IMR-90 (cell line): ENCODE results near the gene AASS. TPM values are rescaled to one million over a fixed set of nuclear protein-coding genes. Genes with fewer than 3 reads are reported as not detected.

Source experiments
- ATAC-seq: fragments of 200-7000 bp; cut with Tn5 transposase; 2 replicates; pipeline ENCODE4 v1.9.1; 2020; ENCODE audit warnings: low read depth, mild to moderate bottlenecking, moderate library complexity
- BruUV-seq: library from RNA; stranded (reverse); fragments of 400-500 nt; replicated peaks from 2 replicates; lab custom pipeline; 2021; lab: Mats Ljungman, UMichigan
- CTCF ChIA-PET: fragments of 300-600 bp; formaldehyde crosslinking; extraction: SDS; loops from one replicate; lab custom pipeline; 2021; ENCODE audit warnings: antibody characterized with exemption; lab: Yijun Ruan, JAX
- POLR2A ChIA-PET: fragments of 300-600 bp; sonication (Branson Sonifier 250); formaldehyde crosslinking; loops from one replicate; lab custom pipeline; 2022; ENCODE audit warnings: antibody characterized with exemption; ENCODE audit not compliant: unreplicated experiment; lab: Charles Lee
- DNase-seq: peaks from one replicate; pipeline ENCODE4 v3.0.0; 2013
- H2AFZ ChIP-seq: replicated peaks from 2 replicates; pipeline ENCODE3; 2013; ENCODE audit warnings: low read length, mild to moderate bottlenecking; ENCODE audit not compliant: poor library complexity
- H2AK5ac ChIP-seq: 2 replicates; pipeline ENCODE4 v1.6.1; 2013; ENCODE audit warnings: low read depth, low read length, inconsistent platforms
- H2AK9ac ChIP-seq: replicated peaks from 2 replicates; pipeline ENCODE3; 2013; ENCODE audit warnings: mild to moderate bottlenecking, low read depth, low read length, moderate library complexity; ENCODE audit not compliant: poor library complexity
- H2BK120ac ChIP-seq: 2 replicates; pipeline ENCODE4 v1.6.1; 2013; ENCODE audit warnings: low read depth, low read length, inconsistent platforms
- H2BK15ac ChIP-seq: 3 replicates; pipeline ENCODE4 v1.6.1; 2013; ENCODE audit warnings: low read depth, low read length, inconsistent platforms
- H2BK20ac ChIP-seq: 2 replicates; pipeline ENCODE4 v1.6.1; 2013; ENCODE audit warnings: low read depth, mild to moderate bottlenecking, inconsistent platforms, low read length, moderate library complexity
- H2BK5ac ChIP-seq: 2 replicates; pipeline ENCODE4 v1.6.1; 2013; ENCODE audit warnings: mild to moderate bottlenecking, low read depth, low read length, inconsistent platforms; ENCODE audit not compliant: poor library complexity, severe bottlenecking
- H3K14ac ChIP-seq: replicated peaks from 2 replicates; pipeline ENCODE4 v1.6.1; 2013; ENCODE audit warnings: low read depth, low read length, inconsistent platforms
- H3K18ac ChIP-seq: 2 replicates; pipeline ENCODE4 v1.6.1; 2013; ENCODE audit warnings: low read depth, low read length, control low read depth
- H3K23ac ChIP-seq: 2 replicates; pipeline ENCODE4 v1.6.1; 2013; ENCODE audit warnings: low read depth, low read length, inconsistent platforms
- H3K27ac ChIP-seq: 2 replicates; pipeline ENCODE4 v1.5.1; 2013; ENCODE audit warnings: mild to moderate bottlenecking, control low read depth, low read length; ENCODE audit not compliant: insufficient read depth
- H3K27me3 ChIP-seq: 2 replicates; pipeline ENCODE4 v1.6.1; 2013; ENCODE audit warnings: low read length; ENCODE audit not compliant: control insufficient read depth, insufficient read depth
- H3K36me3 ChIP-seq: 2 replicates; pipeline ENCODE4 v1.6.1; 2013; ENCODE audit warnings: low read length, mixed read lengths; ENCODE audit not compliant: control insufficient read depth, insufficient read depth
- H3K4ac ChIP-seq: 2 replicates; pipeline ENCODE4 v1.6.1; 2013; ENCODE audit warnings: low read depth, low read length, inconsistent platforms
- H3K4me1 ChIP-seq: 2 replicates; pipeline ENCODE4 v1.6.1; 2013; ENCODE audit warnings: low read length, mixed read lengths; ENCODE audit not compliant: control insufficient read depth, insufficient read depth
- H3K4me2 ChIP-seq: 2 replicates; pipeline ENCODE4 v1.6.1; 2013; ENCODE audit warnings: low read depth, mild to moderate bottlenecking, control low read depth, low read length, moderate library complexity
- H3K4me3 ChIP-seq: 2 replicates; pipeline ENCODE4 v1.5.1; 2013; ENCODE audit warnings: low read depth, mild to moderate bottlenecking, control low read depth, low read length, moderate library complexity; ENCODE audit not compliant: insufficient read depth
- H3K56ac ChIP-seq: 2 replicates; pipeline ENCODE4 v1.6.1; 2013; ENCODE audit warnings: low read length, inconsistent platforms; ENCODE audit not compliant: insufficient read depth; ENCODE audit errors: extremely low read depth
- H3K79me1 ChIP-seq, 2 experiments: 2 replicates each; pipeline ENCODE4 v1.6.1; 2013; ENCODE audit warnings: low read length in 2 of 2, inconsistent platforms in 1 of 2, low read depth in 1 of 2
- H3K9ac ChIP-seq: 2 replicates; pipeline ENCODE4 v1.6.1; 2013; ENCODE audit warnings: low read depth, low read length, control low read depth
- H3K9me1 ChIP-seq: 2 replicates; pipeline ENCODE4 v1.6.1; 2013; ENCODE audit warnings: low read length, inconsistent platforms; ENCODE audit not compliant: insufficient read depth
- H3K9me3 ChIP-seq: 2 replicates; pipeline ENCODE4 v1.6.1; 2013; ENCODE audit warnings: low read length; ENCODE audit not compliant: control insufficient read depth, insufficient read depth
- H4K20me1 ChIP-seq: 2 replicates; pipeline ENCODE4 v1.6.1; 2013; ENCODE audit warnings: low read length, inconsistent platforms; ENCODE audit not compliant: insufficient read depth
- H4K5ac ChIP-seq: 2 replicates; pipeline ENCODE4 v1.6.1; 2013; ENCODE audit warnings: mild to moderate bottlenecking, low read depth, low read length, control low read depth
- H4K8ac ChIP-seq, 2 experiments: 2 replicates each; pipeline ENCODE4 v1.6.1; 2013; ENCODE audit warnings: low read depth in 2 of 2, low read length in 2 of 2, control low read depth in 1 of 2, inconsistent platforms in 1 of 2
- H4K91ac ChIP-seq: 2 replicates; pipeline ENCODE4 v1.6.1; 2013; ENCODE audit warnings: low read depth, low read length, inconsistent platforms; ENCODE audit not compliant: insufficient read depth
- BHLHE40 ChIP-seq: fragments of 150-350 bp; IDR thresholded peaks from 2 replicates; pipeline ENCODE4 v1.6.1; 2016; ENCODE audit warnings: mild to moderate bottlenecking, low read depth, low read length
- CHD1 ChIP-seq: IDR thresholded peaks from 2 replicates; pipeline ENCODE4 v1.6.1; 2012; ENCODE audit warnings: low read depth, low read length, improper control_type of control experiment
- FOS ChIP-seq: fragments of 150-350 bp; IDR thresholded peaks from 2 replicates; pipeline ENCODE4 v1.6.1; 2016; ENCODE audit warnings: low read depth, low read length
- MAFK ChIP-seq: IDR thresholded peaks from 2 replicates; pipeline ENCODE4 v1.6.1; 2012; ENCODE audit warnings: low read depth, low read length, improper control_type of control experiment
- MXI1 ChIP-seq: IDR thresholded peaks from 2 replicates; pipeline ENCODE4 v1.6.1; 2012; ENCODE audit warnings: low read depth, mild to moderate bottlenecking, low read length, moderate library complexity, borderline replicate concordance
- NFE2L2 ChIP-seq: fragments of 150-350 bp; IDR thresholded peaks from 2 replicates; pipeline ENCODE4 v1.6.1; 2016; ENCODE audit warnings: low read depth, mild to moderate bottlenecking, low read length
- POLR2A ChIP-seq: IDR thresholded peaks from 2 replicates; pipeline ENCODE4 v1.6.1; 2012; ENCODE audit warnings: mild to moderate bottlenecking, low read depth, low read length
- RAD21 ChIP-seq: IDR thresholded peaks from 2 replicates; pipeline ENCODE4 v1.6.1; 2012; ENCODE audit warnings: low read length, improper control_type of control experiment
- RFX5 ChIP-seq: IDR thresholded peaks from 2 replicates; pipeline ENCODE4 v1.8.0; 2012; ENCODE audit warnings: low read depth, mild to moderate bottlenecking, low read length, moderate library complexity
- SMC3 ChIP-seq: fragments of 150-350 bp; IDR thresholded peaks from 2 replicates; pipeline ENCODE4 v1.6.1; 2016; ENCODE audit warnings: low read depth, mild to moderate bottlenecking, antibody characterized with exemption, low read length, moderate library complexity
- dilution Hi-C: fragments of 300-500 bp; cut with HindIII; formaldehyde crosslinking; loops from one replicate; pipeline ENCODE4 v1.14.3; 2018; ENCODE audit warnings: low sequenced_read_pairs; ENCODE audit not compliant: unreplicated experiment
- in situ Hi-C: fragments of 300-500 bp; cut with MboI; formaldehyde crosslinking; loops from 3 replicates; pipeline ENCODE4 v1.14.3; 2019; ENCODE audit warnings: low sequenced_read_pairs, inconsistent platforms, mixed read lengths
- intact Hi-C: fragments of 100-400 bp; cut with micrococcal nuclease; formaldehyde crosslinking; loops from 2 replicates; pipeline ENCODE4 v1.10.0; 2022
- polyA plus RNA-seq, 3 experiments: library from polyadenylated mRNA; depleted of rRNA; stranded (reverse); fragments of >200 nt; gene quantifications; 2 replicates each; pipeline ENCODE4 v1.2.3, GENCODE V29; 2012; ENCODE audit warnings: low replicate concordance in 1 of 3
- total RNA-seq: library from RNA; depleted of rRNA; stranded (reverse); fragments of >200 nt; gene quantifications from 2 replicates; pipeline ENCODE4 v1.2.3, GENCODE V29; 2012
- TF ChIP-seq, protein P1 (sequence below): fragments of 150-350 bp; IDR thresholded peaks from 2 replicates; pipeline ENCODE4 v1.6.1; 2017; ENCODE audit warnings: mild to moderate bottlenecking, antibody characterized with exemption, low read length, low read depth
- TF ChIP-seq, protein P2 (sequence below): conservative IDR thresholded peaks from 2 replicates; pipeline ENCODE4 v1.5.1; 2012; ENCODE audit warnings: mild to moderate bottlenecking, low read depth, low read length, improper control_type of control experiment

Gene AASS
- total and polyA plus RNA-seq, 2 of the 4 experiments (the other 2 are of a cell fraction): 6.1 to 12.9 TPM

- H4K5ac ChIP-seq: no peak overlapping the region
- no peaks in the 10 kb centered on the region for H3K9me3 ChIP-seq
- no peak for ATAC-seq
- no peak overlapping the region for H3K4me3 ChIP-seq
- no peak overlapping the region for H3K18ac ChIP-seq
- H3K23ac ChIP-seq: no peak overlapping the region
- no peak overlapping the region for H2AK9ac ChIP-seq
- no TSS peak for BruUV-seq
- TF ChIP-seq CHD1 (no peak), MAFK (no peak), RFX5 (no peak), POLR2A (no peak), BHLHE40 (no peak), MXI1 (no peak), SMC3 (no peak), FOS (no peak), NFE2L2 (no peak), RAD21 (no peak)
- TF ChIP-seq, protein P1, sequence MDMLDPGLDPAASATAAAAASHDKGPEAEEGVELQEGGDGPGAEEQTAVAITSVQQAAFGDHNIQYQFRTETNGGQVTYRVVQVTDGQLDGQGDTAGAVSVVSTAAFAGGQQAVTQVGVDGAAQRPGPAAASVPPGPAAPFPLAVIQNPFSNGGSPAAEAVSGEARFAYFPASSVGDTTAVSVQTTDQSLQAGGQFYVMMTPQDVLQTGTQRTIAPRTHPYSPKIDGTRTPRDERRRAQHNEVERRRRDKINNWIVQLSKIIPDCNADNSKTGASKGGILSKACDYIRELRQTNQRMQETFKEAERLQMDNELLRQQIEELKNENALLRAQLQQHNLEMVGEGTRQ: no peak
- TF ChIP-seq, protein P2, sequence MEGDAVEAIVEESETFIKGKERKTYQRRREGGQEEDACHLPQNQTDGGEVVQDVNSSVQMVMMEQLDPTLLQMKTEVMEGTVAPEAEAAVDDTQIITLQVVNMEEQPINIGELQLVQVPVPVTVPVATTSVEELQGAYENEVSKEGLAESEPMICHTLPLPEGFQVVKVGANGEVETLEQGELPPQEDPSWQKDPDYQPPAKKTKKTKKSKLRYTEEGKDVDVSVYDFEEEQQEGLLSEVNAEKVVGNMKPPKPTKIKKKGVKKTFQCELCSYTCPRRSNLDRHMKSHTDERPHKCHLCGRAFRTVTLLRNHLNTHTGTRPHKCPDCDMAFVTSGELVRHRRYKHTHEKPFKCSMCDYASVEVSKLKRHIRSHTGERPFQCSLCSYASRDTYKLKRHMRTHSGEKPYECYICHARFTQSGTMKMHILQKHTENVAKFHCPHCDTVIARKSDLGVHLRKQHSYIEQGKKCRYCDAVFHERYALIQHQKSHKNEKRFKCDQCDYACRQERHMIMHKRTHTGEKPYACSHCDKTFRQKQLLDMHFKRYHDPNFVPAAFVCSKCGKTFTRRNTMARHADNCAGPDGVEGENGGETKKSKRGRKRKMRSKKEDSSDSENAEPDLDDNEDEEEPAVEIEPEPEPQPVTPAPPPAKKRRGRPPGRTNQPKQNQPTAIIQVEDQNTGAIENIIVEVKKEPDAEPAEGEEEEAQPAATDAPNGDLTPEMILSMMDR: no peak
- POLR2A ChIA-PET: no interaction called here
- CTCF ChIA-PET: interaction anchor here (1.1 kb wide), 1 partner anchor 10 kb away, joined by 6 read pairs; no protein-coding TSS in a partner anchor
- peaks cover 2% of the 10 kb centered on the region; the same call in 1 of the 2 replicates for H3K36me3 ChIP-seq
- DNase-seq: no peak
- H3K4me1 ChIP-seq: no peaks in the 10 kb centered on the region
- intact Hi-C loops (no loop called here), in situ Hi-C loops (no loop called here), dilution Hi-C loops (no loop called here)
- H3K79me1 ChIP-seq: no peaks in the 10 kb centered on the region
- no peak overlapping the region for H2BK120ac ChIP-seq
- no peaks in the 10 kb centered on the region for H4K20me1 ChIP-seq
- no peak overlapping the region for H3K56ac ChIP-seq
- no peak overlapping the region for H2BK5ac ChIP-seq
- H3K9me1 ChIP-seq: no peaks in the 10 kb centered on the region
- H4K8ac ChIP-seq: no peak overlapping the region
- no peaks in the 10 kb centered on the region for H3K27me3 ChIP-seq
- H2BK20ac ChIP-seq: no peak overlapping the region
- H3K14ac ChIP-seq: no peak overlapping the region
- H2BK15ac ChIP-seq: no peak overlapping the region
- no peak overlapping the region for H2AFZ ChIP-seq
- no peak overlapping the region for H3K4ac ChIP-seq
- H3K27ac ChIP-seq: no peak overlapping the region
- H3K4me2 ChIP-seq: no peak overlapping the region
- H2AK5ac ChIP-seq: no peak overlapping the region
- H3K9ac ChIP-seq: no peak overlapping the region
- H4K91ac ChIP-seq: no peak overlapping the region
These were observed 41.0 kb downstream of the AASS start for GRCh38 chr7:122103064-122103463.
